A549 treated with GW870086 at 1 μM for 4 hours (cell line): ENCODE data around the gene ENAM. TPM values are rescaled to one million over a fixed set of nuclear protein-coding genes. Genes with fewer than 3 reads are reported as not detected.

Experiments used
- total RNA-seq: library from RNA; stranded (reverse); fragments of 200-300 nt; extraction: Qiagen RNA extraction; gene quantifications from 5 replicates; pipeline ENCODE4 v1.2.3, GENCODE V29; 2022; ENCODE audit warnings: low read depth

Gene ENAM, protein sequence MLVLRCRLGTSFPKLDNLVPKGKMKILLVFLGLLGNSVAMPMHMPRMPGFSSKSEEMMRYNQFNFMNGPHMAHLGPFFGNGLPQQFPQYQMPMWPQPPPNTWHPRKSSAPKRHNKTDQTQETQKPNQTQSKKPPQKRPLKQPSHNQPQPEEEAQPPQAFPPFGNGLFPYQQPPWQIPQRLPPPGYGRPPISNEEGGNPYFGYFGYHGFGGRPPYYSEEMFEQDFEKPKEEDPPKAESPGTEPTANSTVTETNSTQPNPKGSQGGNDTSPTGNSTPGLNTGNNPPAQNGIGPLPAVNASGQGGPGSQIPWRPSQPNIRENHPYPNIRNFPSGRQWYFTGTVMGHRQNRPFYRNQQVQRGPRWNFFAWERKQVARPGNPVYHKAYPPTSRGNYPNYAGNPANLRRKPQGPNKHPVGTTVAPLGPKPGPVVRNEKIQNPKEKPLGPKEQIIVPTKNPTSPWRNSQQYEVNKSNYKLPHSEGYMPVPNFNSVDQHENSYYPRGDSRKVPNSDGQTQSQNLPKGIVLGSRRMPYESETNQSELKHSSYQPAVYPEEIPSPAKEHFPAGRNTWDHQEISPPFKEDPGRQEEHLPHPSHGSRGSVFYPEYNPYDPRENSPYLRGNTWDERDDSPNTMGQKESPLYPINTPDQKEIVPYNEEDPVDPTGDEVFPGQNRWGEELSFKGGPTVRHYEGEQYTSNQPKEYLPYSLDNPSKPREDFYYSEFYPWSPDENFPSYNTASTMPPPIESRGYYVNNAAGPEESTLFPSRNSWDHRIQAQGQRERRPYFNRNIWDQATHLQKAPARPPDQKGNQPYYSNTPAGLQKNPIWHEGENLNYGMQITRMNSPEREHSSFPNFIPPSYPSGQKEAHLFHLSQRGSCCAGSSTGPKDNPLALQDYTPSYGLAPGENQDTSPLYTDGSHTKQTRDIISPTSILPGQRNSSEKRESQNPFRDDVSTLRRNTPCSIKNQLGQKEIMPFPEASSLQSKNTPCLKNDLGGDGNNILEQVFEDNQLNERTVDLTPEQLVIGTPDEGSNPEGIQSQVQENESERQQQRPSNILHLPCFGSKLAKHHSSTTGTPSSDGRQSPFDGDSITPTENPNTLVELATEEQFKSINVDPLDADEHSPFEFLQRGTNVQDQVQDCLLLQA
- not detected in 5 replicates for total RNA-seq

GRCh38 chr4:70628444-70628843 is at the start of gene ENAM:
Gene ENAM, plus strand, starts transcription at chr4:70628744. Its CDS starts 757 bp downstream, at chr4:70629501.

GRCh38 chr4:70591955-70592582 is 36.5 kb upstream of the ENAM start, which contains the start of gene AMBN:
Gene AMBN, plus strand, starts transcription at chr4:70592256. Its CDS starts 103 bp downstream, at chr4:70592359.

GRCh38 chr4:70666369-70666768 is 37.8 kb downstream of the ENAM start, which contains the start of gene JCHAIN:
Gene JCHAIN, minus strand, starts transcription at chr4:70666508. Its CDS starts 18 bp downstream, at chr4:70666490.

DNA sequence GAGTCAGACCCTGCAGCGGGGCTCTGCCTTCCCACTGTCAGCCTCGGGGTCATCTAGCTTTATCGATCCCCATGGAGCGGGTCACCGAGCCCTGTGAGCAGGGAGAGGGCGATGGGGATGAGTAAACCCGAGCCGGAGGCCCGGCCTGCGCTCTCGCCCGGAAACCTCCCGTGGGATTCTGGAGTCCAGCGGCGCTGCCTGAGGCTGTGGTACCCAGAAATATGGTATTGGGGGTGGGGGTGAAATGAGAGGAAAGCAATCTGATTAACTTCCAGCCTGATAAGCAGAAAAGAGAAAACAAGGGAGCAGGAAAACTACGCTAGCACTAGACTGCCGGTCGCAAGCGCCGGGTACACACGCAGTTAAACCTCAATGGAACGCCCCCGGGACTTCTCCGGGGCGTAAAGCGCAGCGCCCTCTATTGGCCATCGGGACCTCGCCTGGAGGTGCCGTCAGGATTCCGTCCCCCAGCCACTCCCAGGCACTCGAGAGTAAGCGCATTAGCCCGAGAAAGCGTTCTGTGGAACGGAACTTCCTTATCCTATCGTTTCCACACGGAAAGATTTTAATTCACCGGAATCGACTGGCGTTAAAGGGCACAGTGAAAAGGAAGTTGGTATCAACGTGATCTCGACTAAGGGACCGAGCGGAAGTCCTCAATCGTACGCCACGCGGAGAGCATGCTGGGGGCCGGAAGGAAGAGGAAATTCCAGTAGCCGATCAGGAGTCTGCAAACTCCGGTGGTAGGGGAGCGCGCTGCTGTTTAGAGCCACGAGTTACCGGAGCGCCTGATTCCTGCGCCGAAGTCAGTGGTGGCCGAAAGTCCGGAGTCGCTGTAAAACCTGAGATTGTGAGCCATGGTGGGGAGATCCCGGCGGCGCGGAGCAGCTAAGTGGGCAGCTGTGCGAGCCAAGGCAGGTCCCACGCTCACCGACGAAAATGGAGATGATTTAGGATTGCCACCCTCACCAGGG is 59.6 kb downstream of the ENAM start, which contains the start of gene UTP3:
TSS of gene UTP3 (plus strand) at position 712 of the 974 bp plus-strand sequence. CDS start at position 858, 146 bp downstream.

Other genes starting within 250 kb of the ENAM start
- not detected in 5 replicates for gene SMR3B, start 245.6 kb upstream of the ENAM start, total RNA-seq
- gene OPRPN, start 230.8 kb upstream of the ENAM start, total RNA-seq = not detected in 5 replicates
- not detected in 5 replicates for gene MUC7, start 156.5 kb upstream of the ENAM start, total RNA-seq
- gene AMTN, start 110.2 kb upstream of the ENAM start, total RNA-seq = not detected in 5 replicates
- gene AMBN, start 36.5 kb upstream of the ENAM start, total RNA-seq = not detected in 5 replicates
- 0.13 to 0.66 TPM in 2 of 5 replicates, not detected in the others for gene JCHAIN, start 37.8 kb downstream of the ENAM start, total RNA-seq
- gene UTP3, start 59.8 kb downstream of the ENAM start, total RNA-seq = 34.6 to 43.0 TPM (median 36.8 TPM) in 5 replicates
- 6.3 to 7.3 TPM (median 7.0 TPM) in 5 replicates for gene RUFY3, start 93.2 kb downstream of the ENAM start, total RNA-seq
- 75.6 to 81.3 TPM (median 78.5 TPM) in 5 replicates for gene GRSF1, start 211.1 kb downstream of the ENAM start, total RNA-seq